NCI-H2171 (cell line): ENCODE measurements around the gene PGLYRP2.
A peak's percentile ranks its signal among the peaks of the same experiment; 100 is the strongest.
"Not testable (repeated sequence)": the region's sequence is repeated elsewhere in the genome, so short reads cannot be mapped to it uniquely, and the experiment has no call there.

Source experiments
- DNase-seq: peaks from one replicate; lab custom pipeline; 2025; lab: John Stamatoyannopoulos, UW

Gene PGLYRP2

GRCh38 chr19:15488489-15489226 lies 9.4 kb upstream of the PGLYRP2 start:
- no peak for DNase-seq

- DNase-seq = no peak
Measured at GRCh38 chr19:15487038-15487437, 7.7 kb upstream of the PGLYRP2 start.

DNA sequence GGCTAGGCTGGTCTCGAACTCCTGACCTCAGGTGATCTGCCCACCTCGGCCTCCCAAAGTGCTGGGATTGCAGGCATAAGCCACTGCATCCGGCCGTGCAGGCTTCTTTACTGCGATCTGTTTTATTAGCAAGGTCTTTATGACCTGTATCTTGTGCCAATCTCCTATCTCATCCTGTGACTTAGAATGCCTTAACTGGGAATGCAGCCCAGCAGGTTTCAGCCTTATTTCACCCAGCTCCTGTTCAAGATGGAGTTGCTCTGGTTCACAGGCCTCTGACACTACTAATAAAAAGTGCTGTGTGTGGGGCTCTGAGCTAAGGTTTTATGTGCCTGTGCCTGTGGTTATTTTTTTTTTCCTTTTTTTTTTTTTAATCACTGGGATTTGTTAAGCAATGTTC lies 6.5 kb upstream of the PGLYRP2 start:
- not testable (repeated sequence) for DNase-seq

- DNase-seq = not testable (repeated sequence)
Measured at GRCh38 chr19:15480996-15481395, 1.7 kb upstream of the PGLYRP2 start.

DNA sequence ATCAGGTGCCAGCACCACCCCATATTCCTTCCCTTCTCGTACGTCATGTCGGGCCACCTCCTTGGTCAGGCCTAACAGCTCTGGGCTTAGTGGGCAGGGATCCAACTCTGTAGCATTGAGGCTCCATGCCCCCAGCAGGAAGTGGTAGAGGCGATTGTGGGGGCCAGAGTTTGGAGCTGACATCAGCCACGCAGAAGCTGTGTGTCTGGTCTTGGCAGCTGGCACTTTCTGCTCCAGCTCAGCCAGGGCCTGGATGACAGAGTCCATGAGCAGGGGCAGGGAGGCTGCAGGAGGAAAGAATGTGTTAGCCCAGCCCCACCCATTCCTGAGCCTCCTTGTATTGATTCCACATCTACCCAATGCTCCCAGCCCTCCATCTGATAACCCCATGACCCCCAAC lies 3.0 kb downstream of the PGLYRP2 start:
- no peak for DNase-seq

DNA sequence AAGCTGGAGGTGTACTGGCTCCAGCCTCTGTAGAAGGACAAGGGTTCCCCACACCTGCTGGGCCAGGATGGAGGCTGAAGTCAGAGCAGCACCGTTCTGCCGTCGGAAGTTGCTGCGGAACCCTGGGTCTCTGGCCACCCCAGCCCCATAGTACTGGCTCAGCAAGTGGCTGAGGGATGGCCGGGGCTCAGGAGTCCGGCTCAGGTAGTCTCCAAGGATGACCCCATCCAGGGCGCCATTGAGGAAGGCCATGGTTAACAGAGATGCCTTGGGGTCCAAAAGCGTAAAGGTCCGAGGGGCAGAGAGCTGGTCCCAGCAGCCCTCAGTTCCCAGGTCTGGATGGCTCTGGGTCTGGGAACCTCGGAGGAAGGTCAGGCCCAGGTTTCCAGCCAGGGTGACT lies 3.7 kb downstream of the PGLYRP2 start:
- DNase-seq = no peak

DNA sequence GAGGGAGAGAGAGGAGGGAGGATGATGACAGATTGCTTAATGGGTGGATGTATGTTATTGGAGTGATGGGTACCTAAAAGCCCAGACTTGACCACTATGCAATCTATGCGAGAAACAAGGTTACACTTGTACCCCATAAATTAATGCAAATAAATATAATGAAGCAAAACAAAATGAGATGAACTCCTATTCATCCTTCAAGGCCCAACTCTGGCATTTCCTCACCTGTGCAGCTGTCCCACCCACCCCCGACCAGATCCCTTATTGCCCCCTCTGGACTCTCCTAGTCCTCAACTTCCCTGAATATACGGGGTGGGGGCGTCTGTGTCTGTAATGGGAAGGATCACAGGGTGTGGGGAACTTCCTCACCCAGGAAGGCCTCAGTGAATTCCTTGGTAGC lies 4.1 kb downstream of the PGLYRP2 start:
- no peak for DNase-seq

- DNase-seq = not testable (repeated sequence)
Measured at GRCh38 chr19:15473821-15474220, 5.5 kb downstream of the PGLYRP2 start.

DNA sequence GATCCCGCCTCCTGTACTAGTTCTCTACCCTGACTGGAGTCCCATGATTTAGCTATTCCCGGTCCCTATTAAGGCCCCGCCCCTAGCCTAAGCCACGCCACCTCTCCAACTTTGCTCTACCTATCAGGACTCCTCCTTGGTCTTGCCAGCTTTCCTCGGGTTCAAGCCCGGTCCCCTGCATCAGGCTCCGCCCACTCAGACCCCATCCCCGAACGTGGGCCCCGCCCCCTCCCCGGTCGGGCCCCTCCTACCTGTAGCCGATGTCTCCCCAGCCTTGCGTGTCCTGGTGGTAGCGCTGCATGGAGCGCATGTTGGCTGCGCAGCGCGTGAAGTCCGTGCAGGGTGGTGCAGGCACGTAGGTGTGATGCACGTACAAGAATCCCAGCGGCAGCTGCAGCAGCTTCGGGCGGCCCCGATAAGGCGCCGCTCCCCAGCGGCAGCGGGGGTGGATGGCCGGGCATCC lies 7.6 kb downstream of the PGLYRP2 start:
- no peak for DNase-seq

DNA sequence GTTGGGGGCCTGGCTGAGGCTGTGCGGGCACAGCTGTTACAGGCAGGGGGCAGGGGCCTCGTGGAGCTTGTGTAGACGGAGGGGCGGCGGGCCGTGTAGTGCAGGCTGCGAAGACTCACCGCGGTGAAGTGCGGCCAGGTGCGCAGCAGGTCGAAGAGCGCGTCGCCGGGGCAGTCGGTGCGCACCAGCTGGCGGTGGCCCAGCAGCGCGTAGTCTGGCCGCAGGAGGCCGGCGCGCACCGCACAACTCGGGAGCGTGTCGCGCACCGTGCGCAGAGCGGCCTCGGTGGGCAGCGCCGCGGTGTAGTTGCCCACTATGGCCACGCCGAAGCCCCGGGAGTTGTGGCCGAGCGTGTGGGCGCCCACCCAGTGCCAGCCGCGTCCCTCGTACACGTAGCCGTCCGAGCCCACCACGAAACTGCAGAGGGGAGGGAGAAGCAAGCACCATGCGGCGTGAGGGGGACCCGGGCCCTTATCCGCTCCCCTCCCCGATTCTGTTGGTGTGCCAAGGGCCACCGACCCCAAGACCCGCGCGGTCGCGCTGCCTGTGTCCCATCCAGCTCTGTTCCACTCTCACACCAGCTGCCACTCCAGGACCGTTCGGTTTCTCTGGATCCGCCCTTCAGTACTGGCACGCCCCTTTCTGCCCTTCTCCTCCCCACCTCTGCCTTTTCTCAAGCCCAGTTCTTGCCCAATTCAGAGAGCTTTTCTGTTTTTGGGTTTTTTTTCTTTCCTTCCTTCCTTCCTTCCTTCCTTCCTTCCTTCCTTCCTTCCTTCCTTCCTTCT lies 9.6 kb downstream of the PGLYRP2 start:
- DNase-seq = no peak

DNA sequence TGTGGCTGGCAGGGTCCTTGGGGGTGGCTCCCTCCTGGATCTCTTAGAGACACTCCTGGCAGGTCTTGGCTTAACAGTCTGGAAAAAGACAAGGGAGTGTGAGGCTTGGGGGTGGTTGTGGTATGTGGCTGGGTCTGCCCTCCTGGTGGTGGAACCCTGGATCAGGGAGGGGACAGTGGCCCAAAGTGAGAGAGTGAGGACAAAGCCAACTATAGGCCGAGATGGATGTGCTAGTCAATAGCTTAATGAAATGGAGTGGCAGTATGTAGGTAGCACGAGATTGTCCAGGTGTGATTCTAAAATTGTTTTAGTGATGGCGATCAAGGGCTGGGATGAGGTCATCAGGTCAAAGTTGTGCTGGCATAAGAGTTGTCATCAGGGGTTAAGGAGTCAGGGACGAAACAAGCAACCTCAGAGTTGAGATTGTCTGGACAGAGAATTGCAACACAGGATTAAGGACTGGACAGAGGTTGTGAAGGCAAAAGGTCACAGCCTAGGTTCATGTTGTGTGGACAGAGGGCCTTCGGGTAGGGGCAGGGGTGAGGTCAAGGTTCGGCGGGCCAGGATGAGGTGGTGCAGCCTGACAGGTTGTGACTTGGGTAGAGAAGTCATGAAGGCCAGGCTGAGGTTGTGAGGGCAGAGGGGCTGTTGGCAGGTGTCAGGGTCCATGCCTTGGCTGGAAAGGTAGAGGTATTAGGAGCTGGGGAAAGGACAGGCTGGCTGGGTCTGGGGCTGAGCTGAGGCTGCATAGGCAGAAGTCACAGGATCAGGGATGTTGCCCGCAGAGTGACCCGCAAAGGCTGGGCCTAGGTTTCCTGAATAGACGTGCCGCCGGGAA lies 10.4 kb downstream of the PGLYRP2 start:
- no peak for DNase-seq

DNA sequence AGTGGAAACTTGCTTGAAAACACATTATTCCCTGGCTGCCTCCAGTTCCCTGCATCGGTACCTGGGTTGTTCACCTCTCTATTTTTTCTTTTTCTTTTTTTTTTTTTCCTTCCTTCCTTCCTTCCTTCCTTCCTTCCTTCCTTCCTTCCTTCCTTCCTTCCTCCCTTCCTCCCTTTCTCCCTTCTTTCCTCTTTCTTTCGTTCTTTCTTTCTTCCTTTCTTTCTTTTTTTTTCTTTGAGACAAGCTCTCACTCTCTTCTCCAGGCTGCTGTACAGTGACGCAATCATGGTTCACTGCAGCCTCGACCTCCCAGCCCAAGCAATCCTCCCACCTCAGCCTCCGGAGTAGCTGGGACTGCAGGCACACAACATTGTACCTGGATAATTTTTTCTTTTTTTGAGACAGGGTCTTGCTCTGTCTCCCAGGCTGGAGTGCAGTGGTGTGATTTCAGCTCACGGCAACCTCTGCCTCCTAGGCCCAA lies 11.5 kb downstream of the PGLYRP2 start:
- no peak for DNase-seq

DNA sequence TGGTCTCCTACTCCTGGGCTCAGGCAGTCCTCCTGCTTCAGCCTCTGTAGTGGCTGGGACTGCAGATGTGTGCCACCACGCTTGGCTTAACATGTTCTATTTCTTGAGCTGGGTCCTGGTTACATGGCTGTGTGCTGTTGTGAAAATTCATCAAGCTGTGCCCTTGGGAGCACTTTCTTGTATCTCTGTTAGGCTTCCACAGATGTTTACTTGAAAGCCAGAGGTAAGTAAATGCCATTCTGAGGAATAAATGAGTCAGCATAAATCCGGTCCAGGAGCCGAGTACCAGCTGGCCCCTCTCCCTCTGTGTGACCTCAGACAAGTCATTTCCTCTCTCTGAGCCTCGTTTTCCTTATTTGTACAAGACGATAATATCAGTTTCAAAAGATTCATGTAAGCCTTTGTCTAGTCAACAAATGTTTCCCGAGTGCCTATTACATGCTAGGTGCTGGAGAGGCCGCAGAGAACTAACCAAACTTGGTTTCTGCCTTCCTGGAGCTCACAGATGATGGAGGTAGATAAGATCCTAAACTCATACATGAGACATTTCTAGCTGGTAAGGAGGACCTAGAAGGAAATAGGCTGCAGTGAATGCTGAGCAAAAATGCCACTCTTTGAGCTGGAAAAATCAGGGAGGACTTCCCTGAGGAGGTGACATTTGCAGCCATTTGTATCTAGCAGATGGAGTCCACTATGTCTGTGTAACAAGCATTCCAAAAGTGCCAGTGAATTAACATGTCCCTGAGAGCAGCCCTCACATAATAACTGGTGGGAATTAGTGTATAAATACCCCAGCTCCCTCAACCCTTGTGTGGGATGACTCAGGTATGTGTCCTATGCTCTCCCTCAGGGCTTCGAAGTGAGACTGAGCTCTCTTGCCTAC lies 12.2 kb downstream of the PGLYRP2 start:
- DNase-seq = no peak

GRCh38 chr19:15464394-15465385 lies 14.6 kb downstream of the PGLYRP2 start, which contains the start of gene RASAL3:
Gene RASAL3 (minus strand): TSS chr19:15464544. CDS start chr19:15464358, 186 bp downstream.
- DNase-seq = no peak

GRCh38 chr19:15463861-15464371 lies 15.4 kb downstream of the PGLYRP2 start:
- DNase-seq = no peak

GRCh38 chr19:15461694-15462093 lies 17.6 kb downstream of the PGLYRP2 start:
- no peak for DNase-seq

- no peak for DNase-seq
Measured at GRCh38 chr19:15457701-15458484, 21.4 kb downstream of the PGLYRP2 start.

DNA sequence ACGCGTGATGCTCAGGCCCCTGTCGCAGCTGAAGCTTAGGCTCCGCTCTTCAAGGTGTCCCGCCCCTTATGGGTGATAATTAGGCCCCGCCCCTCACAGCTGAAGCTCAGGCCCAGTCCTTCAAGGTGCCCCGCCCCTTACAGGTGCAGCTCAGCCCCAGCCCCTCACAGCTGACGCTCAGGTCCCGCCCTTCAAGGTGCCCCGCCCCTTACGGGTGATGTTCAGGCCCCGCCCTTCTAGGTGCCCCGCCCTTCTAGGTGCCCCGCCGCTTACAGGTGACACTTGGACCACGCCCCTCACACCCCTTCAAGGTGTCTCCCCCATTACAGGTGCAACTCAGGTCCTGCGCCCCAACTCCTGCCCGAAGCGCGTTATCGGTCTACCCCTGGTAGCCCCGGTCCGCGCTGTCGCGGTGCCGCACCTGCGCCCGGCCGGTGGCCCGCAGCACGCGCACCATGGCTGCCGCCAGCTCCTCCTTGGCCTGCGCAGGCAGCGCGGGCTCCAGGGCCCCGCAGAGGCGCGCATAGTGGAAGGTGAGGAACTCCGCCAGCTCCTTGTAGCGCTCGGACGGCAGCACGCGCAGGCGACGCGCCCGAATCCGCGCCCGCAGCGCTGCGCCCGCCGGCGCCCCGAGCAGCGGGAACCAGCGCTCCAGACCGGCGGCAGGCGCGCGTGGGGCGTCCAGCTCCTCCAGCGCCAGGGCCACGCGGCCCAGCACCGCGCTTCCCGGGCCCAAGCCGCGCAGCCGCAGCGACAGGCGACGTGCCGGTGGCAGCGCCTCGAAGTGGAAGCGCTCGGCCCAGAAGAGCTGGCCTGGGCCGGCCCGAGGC lies 22.2 kb downstream of the PGLYRP2 start:
- DNase-seq = peak; percentile 65
